ENCODE results near the gene TMEM107. TPM values are rescaled to one million over a fixed set of nuclear protein-coding genes. Genes with fewer than 3 reads are reported as not detected.

Gene TMEM107
- total RNA-seq, 2 experiments from 2014 or later = 33.4 to 35.9 TPM

DNA sequence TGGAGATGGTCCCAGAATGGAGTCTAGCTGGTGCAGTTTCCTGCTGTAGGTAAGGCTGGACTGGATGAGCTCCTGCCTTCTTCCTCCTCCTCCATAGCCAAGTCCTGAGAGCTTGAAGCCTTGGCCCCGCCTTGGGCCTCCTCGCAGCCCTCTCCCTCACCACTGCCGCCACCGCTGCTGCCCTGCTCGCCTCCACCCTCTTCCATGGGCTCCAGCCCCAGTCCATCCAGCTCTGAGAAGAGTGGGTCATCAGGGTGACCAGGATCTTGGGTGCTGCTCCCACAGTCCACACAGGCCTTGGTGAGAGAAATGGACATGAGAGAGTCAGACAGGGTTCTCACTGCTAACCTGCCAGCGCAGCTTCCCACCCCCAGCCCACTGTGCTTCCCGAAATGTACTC is 35.1 kb downstream of the TMEM107 start:
- CTCF ChIA-PET = interaction anchor here (1.2 to 9.0 kb wide), 3 partner anchors 10 to 32 kb away, joined by 3 to 63 read pairs (median 4); partner anchors contain the start of gene ALOXE3
- intact Hi-C loops (cut with micrococcal nuclease) = no loop called here
- ATAC-seq (no peak), DNase-seq (no peak)
- Mint-ChIP-seq H3K27ac (no peak overlapping the region), H3K27me3 (peaks cover 3% of the 10 kb centered on the region), H3K4me3 (no peak overlapping the region), H3K9me3 (no peaks in the 10 kb centered on the region), H3K36me3 (ENCODE audit: low read depth) (peaks cover 35% of the 10 kb centered on the region), H3K4me1 (ENCODE audit: low read depth) (no peaks in the 10 kb centered on the region)
- TF ChIP-seq, protein P1, sequence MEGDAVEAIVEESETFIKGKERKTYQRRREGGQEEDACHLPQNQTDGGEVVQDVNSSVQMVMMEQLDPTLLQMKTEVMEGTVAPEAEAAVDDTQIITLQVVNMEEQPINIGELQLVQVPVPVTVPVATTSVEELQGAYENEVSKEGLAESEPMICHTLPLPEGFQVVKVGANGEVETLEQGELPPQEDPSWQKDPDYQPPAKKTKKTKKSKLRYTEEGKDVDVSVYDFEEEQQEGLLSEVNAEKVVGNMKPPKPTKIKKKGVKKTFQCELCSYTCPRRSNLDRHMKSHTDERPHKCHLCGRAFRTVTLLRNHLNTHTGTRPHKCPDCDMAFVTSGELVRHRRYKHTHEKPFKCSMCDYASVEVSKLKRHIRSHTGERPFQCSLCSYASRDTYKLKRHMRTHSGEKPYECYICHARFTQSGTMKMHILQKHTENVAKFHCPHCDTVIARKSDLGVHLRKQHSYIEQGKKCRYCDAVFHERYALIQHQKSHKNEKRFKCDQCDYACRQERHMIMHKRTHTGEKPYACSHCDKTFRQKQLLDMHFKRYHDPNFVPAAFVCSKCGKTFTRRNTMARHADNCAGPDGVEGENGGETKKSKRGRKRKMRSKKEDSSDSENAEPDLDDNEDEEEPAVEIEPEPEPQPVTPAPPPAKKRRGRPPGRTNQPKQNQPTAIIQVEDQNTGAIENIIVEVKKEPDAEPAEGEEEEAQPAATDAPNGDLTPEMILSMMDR (IDR thresholded peaks at IDR 0.05) = no peak
- POLR2A ChIA-PET = interaction anchor here (0.5 to 12.8 kb wide), 8 partner anchors 14 to 107 kb away, joined by 3 to 228 read pairs (median 4); partner anchors contain the start of genes ALOXE3, PER1 and VAMP2

DNA sequence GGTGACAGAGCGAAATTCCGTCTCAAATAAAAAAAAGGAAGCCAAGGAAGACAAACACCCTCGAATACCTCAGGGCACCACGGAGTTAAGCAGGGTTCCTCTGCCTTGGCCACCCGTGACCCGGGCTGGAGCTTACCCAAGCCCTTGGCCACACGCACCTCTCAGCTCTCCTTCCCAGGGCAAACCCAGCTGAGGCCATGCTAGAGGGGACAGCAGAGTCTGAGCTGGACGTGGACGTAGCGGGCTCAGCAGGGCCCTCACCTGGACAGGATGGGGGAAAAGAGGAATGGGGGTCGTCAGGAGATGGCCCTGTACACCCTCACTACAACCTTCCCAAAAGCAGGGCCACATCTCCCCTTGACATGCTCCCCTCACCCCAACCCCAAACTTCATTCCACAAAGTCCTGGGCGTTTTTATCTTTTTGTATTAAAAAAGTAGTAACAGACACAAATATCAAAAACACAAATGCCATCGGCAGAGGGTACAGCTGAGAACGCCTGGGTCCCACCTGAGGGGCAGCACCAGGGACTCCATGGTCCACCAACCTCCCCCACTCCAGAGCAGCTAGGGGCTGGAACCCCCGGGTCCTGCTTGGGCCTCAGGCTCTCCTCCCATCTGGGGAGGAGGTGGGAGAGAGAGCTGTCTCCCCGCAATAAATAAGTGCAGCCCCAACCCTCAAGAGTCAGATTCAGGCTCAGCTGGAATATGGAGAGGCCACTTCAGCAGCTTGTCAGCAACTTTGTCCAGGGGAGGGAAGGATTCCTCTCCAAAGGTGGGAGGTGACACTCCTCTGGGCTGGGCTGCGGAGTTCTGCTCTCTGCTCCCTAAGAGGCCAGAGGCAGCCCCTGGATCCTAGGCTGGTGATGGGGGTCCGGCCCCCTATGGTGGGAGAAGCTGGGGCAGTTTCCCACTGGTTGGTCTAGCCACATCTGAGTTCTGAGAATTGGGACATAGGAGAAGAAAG is 35.8 kb downstream of the TMEM107 start:
- TF ChIP-seq, protein P1 (IDR thresholded peaks at IDR 0.05) = no peak
- peaks cover 3% of the 10 kb centered on the region for H3K27me3 Mint-ChIP-seq
- intact Hi-C loops (cut with micrococcal nuclease) = no loop called here
- H3K4me1 Mint-ChIP-seq (ENCODE audit: low read depth) = no peaks in the 10 kb centered on the region
- no peak for ATAC-seq
- H3K9me3 Mint-ChIP-seq = no peaks in the 10 kb centered on the region
- no peak overlapping the region for H3K4me3 Mint-ChIP-seq
- CTCF ChIA-PET = interaction anchor here (0.7 to 9.0 kb wide), 9 partner anchors 8 to 62 kb away, joined by 3 to 63 read pairs (median 4); partner anchors contain the start of genes ALOXE3, HES7 and PER1
- H3K36me3 Mint-ChIP-seq (ENCODE audit: low read depth) = peaks cover 33% of the 10 kb centered on the region
- no peak for DNase-seq
- POLR2A ChIA-PET = interaction anchor here (0.5 to 12.8 kb wide), 12 partner anchors 14 to 108 kb away, joined by 3 to 228 read pairs (median 5); partner anchors contain the start of genes ALOXE3, HES7, PER1 and VAMP2
- H3K27ac Mint-ChIP-seq = peak overlapping the region; percentile 25

DNA sequence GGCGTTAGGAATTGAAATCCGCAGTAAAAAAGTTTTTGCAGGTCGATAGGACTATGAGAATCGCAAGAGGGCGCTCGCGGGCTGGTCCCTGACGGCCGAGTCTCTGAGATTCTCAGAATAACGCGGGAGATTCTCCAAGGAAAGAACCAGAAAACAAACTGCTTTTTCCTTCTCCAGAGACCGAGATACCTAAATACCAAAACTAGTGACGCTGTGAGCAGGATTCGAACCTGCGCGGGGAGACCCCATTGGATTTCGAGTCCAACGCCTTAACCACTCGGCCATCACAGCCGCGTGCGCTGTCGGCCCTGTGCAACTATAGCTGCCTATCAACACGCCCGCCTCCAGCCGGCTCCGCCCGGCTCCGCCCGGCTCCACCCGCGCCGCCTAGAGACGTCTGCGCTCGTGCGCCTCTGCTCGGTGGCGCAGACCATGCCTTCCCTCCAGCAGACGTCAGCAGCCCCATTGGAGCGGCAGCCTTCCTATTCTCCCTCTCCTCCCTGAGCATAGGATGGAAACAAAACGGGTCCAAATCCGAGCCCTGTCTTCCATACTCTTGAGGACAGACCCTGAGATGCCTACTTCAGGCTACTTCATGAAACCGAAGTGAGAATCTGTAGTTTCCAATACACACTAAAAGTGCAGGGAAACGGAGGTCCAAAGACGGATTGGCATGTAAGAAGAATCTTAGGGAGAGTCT is 37.4 kb downstream of the TMEM107 start:
- DNase-seq = peak; percentile 98
- H3K4me1 Mint-ChIP-seq (ENCODE audit: low read depth) = no peaks in the 10 kb centered on the region
- intact Hi-C loops (cut with micrococcal nuclease) = loop anchor here (1.0 to 5.0 kb wide), 5 partner anchors 12 to 162 kb away; no protein-coding TSS in a partner anchor
- peaks cover 28% of the 10 kb centered on the region for H3K36me3 Mint-ChIP-seq (ENCODE audit: low read depth)
- no peak overlapping the region for H3K4me3 Mint-ChIP-seq
- TF ChIP-seq, protein P1 (IDR thresholded peaks at IDR 0.05) = peak; percentile 87
- no peaks in the 10 kb centered on the region for H3K9me3 Mint-ChIP-seq
- peaks cover 3% of the 10 kb centered on the region for H3K27me3 Mint-ChIP-seq
- CTCF ChIA-PET = interaction anchor here (0.6 to 9.0 kb wide), 21 partner anchors 7 to 162 kb away, joined by 3 to 63 read pairs (median 4); partner anchors contain the start of genes ALOXE3, BORCS6, CTC1 and HES7
- POLR2A ChIA-PET = interaction anchor here (0.8 to 12.8 kb wide), 16 partner anchors 8 to 208 kb away, joined by 3 to 228 read pairs (median 4); partner anchors contain the start of genes ALOXE3, HES7, PER1 and PFAS
- ATAC-seq = peak; percentile 90
- no peak overlapping the region for H3K27ac Mint-ChIP-seq

DNA sequence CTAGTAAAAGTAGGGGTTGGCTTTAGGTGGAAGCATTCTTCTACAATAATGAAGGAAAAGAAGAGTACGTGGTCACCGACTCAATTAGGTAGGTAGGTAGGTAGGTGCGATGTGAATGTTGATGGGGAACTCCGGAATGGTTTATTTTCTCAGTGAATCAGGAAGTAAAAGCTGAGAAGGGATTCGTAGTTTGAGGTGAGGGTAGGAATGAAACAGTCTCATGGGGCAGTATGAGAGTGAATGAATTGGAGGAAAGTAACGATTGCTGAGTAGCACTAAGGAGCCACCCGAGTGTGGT is 37.9 kb downstream of the TMEM107 start:
- Mint-ChIP-seq H3K27me3 (peaks cover 3% of the 10 kb centered on the region), H3K27ac (no peak overlapping the region), H3K36me3 (ENCODE audit: low read depth) (peaks cover 24% of the 10 kb centered on the region), H3K4me1 (ENCODE audit: low read depth) (no peaks in the 10 kb centered on the region), H3K4me3 (no peak overlapping the region), H3K9me3 (no peaks in the 10 kb centered on the region)
- ChIA-PET CTCF (interaction anchor here (0.6 to 9.0 kb wide), 18 partner anchors 8 to 163 kb away, joined by 3 to 63 read pairs (median 6); partner anchors contain the start of genes ALOXE3, AURKB, CTC1 and HES7), POLR2A (interaction anchor here (0.7 to 12.8 kb wide), 15 partner anchors 8 to 207 kb away, joined by 3 to 228 read pairs (median 4); partner anchors contain the start of genes ALOXE3, AURKB, HES7 and PER1)
- TF ChIP-seq, protein P1 (IDR thresholded peaks at IDR 0.05) = no peak
- intact Hi-C loops (cut with micrococcal nuclease) = loop anchor here (2.0 to 5.0 kb wide), 4 partner anchors 18 to 162 kb away; no protein-coding TSS in a partner anchor
- ATAC-seq (no peak), DNase-seq (no peak)

Data from activated CD8-positive, alpha-beta T cell treated with anti-CD3 and anti-CD28 coated beads for 36 hours (primary cell).